ENCODE results near the gene FCN1. TPM values are rescaled to one million over a fixed set of nuclear protein-coding genes. Genes with fewer than 3 reads are reported as not detected.

Gene FCN1
- total and polyA plus RNA-seq, 10 of the 15 experiments (the other 5 are each of a cell fraction or from before 2014, with no cell fraction given), result 0.08 TPM; not detected in 9

- no peak for DNase-seq (ENCODE audit: low read depth, low spot score)
- in situ Hi-C loops (cut with MboI) (no loop called here), intact Hi-C loops (cut with micrococcal nuclease; ENCODE audit: unreplicated experiment) (no loop called here)
- peaks cover 30% of the 10 kb centered on the region for H3K4me1 ChIP-seq (ENCODE audit: control insufficient read depth, insufficient read depth, low read length)
- no peaks in the 10 kb centered on the region; a peak in 1 of 4 replicates for H3K27me3 ChIP-seq (replicated peaks in 1 of 2; ENCODE audit: control insufficient read depth in 2 of 2, insufficient read depth in 2 of 2, low read length in 1 of 2)
- H3K79me2 ChIP-seq (ENCODE audit: control insufficient read depth, insufficient read depth, low read length), result no peaks in the 10 kb centered on the region
- H3K4me3 ChIP-seq, result no peak overlapping the region
- WGBS (ENCODE audit: insufficient coverage, insufficient replicate concordance, low lambda C conversion rate, missing lambda C conversion rate), result 36% methylated on average over 11 of the region's 11 CpGs
- ATAC-seq, result no peak
- no peak overlapping the region for H3K9ac ChIP-seq (ENCODE audit: control insufficient read depth, insufficient read depth, low read length)
- H2AFZ ChIP-seq (ENCODE audit: control insufficient read depth, low read depth, low read length), result no peak overlapping the region
- RAD21 ChIA-PET (ENCODE audit: unreplicated experiment), result no interaction called here
- no peak for FAIRE-seq
- no peaks in the 10 kb centered on the region for H4K20me1 ChIP-seq (ENCODE audit: control insufficient read depth, insufficient read depth)
- TF ChIP-seq TCF12 (IDR thresholded peaks at IDR 0.05; ENCODE audit: low read depth, low read length), result no peak
- no peak for TF ChIP-seq SREBF2 (IDR thresholded peaks at IDR 0.05; ENCODE audit: low read length)
- no peak for TF ChIP-seq ZNF622 (IDR thresholded peaks at IDR 0.05)
- no peak for TF ChIP-seq PRDM15 (CRISPR knock-in tag; IDR thresholded peaks at IDR 0.05)
- TF ChIP-seq BACH1 (IDR thresholded peaks at IDR 0.05; ENCODE audit: borderline replicate concordance), result no peak
- no peak for TF ChIP-seq MXI1 (IDR thresholded peaks at IDR 0.05; ENCODE audit: low read depth, low read length)
- no peak for TF ChIP-seq E4F1 (IDR thresholded peaks at IDR 0.05; ENCODE audit: borderline replicate concordance, partially characterized antibody)
- no peak for TF ChIP-seq ATF2 (IDR thresholded peaks at IDR 0.05; ENCODE audit: low read length)
- no peak for TF ChIP-seq PML (IDR thresholded peaks at IDR 0.05; ENCODE audit: low read length)
- TF ChIP-seq CREM (IDR thresholded peaks at IDR 0.05; ENCODE audit: low read depth), result no peak
- POLR2A ChIA-PET, result no interaction called here
- no peak overlapping the region for H3K4me2 ChIP-seq (ENCODE audit: control insufficient read depth, insufficient read depth)
- no peaks in the 10 kb centered on the region for H3K36me3 ChIP-seq (ENCODE audit: control insufficient read depth in 2 of 2, insufficient read depth in 2 of 2, low read length in 1 of 2)
- H3K9me3 ChIP-seq (replicated peaks; ENCODE audit: control insufficient read depth, insufficient read depth, low read length), result no peaks in the 10 kb centered on the region
- BruUV-seq (replicated peaks), result no TSS peak
- CTCF ChIA-PET, result interaction anchor here (1.1 kb wide), 1 partner anchor 9 kb away, joined by 3 read pairs; no protein-coding TSS in a partner anchor
- SMC1A ChIA-PET (ENCODE audit: uncharacterized antibody, unreplicated experiment), result no interaction called here
- H3K27ac ChIP-seq (ENCODE audit: control insufficient read depth, insufficient read depth), result no peak overlapping the region
These were observed 22.1 kb upstream of the FCN1 start for GRCh38 chr9:134939836-134940235.

Data from GM12878 (cell line).